ENCODE measurements around the gene NGB.

- TF ChIP-seq CTCF (IDR thresholded peaks at IDR 0.05) (no peak), POLR2A (IDR thresholded peaks at IDR 0.05; ENCODE audit: low read depth) (no peak), POLR2AphosphoS5 (IDR thresholded peaks at IDR 0.05) (no peak)
Observed at GRCh38 chr14:77316195-77316505, 45.1 kb upstream of the NGB start.

Measured in esophagus muscularis mucosa (tissue), 3 donors.